ENCODE data around the gene NETO2.

GRCh38 chr16:47043200-47043599, 100.5 kb downstream of the NETO2 start:
- TF ChIP-seq POLR2AphosphoS5 (IDR thresholded peaks at IDR 0.05; ENCODE audit: low read depth, low read length) (no peak), TCF7L2 (IDR thresholded peaks at IDR 0.05; ENCODE audit: borderline replicate concordance, extremely low read depth, insufficient read depth, insufficient read length) (no peak), CTCF (IDR thresholded peaks at IDR 0.05 in 2 of 3, conservative IDR thresholded peaks at IDR 0.05 in 1 of 3; ENCODE audit: borderline replicate concordance in 1 of 3, insufficient read depth in 1 of 3, low read depth in 2 of 3, low read length in 2 of 3) (no peak), POLR2A (IDR thresholded peaks at IDR 0.05; ENCODE audit: borderline replicate concordance, extremely low read depth, insufficient read depth, insufficient read length) (no peak), MAX (IDR thresholded peaks at IDR 0.05) (no peak), REST (IDR thresholded peaks at IDR 0.05; ENCODE audit: low read depth) (no peak)

Measured in HCT116 (cell line).